Neural cell (in vitro differentiated cells): Measurements from ENCODE around the gene ARNT2. TPM values are rescaled to one million over a fixed set of nuclear protein-coding genes. Genes with fewer than 3 reads are reported as not detected.

Experiments used
- H2AFZ ChIP-seq: fragments of 200-600, 300-800 bp; sonication (generic), shearing (Covaris generic); 2 replicates; pipeline ENCODE4 v1.6.0; 2014; ENCODE audit warnings: low read depth, mild to moderate bottlenecking, antibody characterized with exemption, low read length, moderate library complexity
- H3F3A ChIP-seq: fragments of 200-600 bp; shearing (Covaris generic); 2 replicates; pipeline ENCODE4 v1.6.1; 2016; ENCODE audit warnings: mild to moderate bottlenecking, moderate library complexity, mixed read lengths, antibody characterized with exemption, low read length; ENCODE audit not compliant: insufficient read depth, poor library complexity, severe bottlenecking
- H3K27ac ChIP-seq: fragments of 200-600, 300-800 bp; sonication (generic), shearing (Covaris generic); 2 replicates; pipeline ENCODE4 v1.5.1; 2014; ENCODE audit warnings: mild to moderate bottlenecking, low read length, moderate library complexity
- H3K27me3 ChIP-seq: fragments of 300-800, 200-600 bp; sonication (generic), shearing (Covaris generic); 2 replicates; pipeline ENCODE4 v1.6.0; 2014; ENCODE audit warnings: mild to moderate bottlenecking, low read depth, low read length, moderate library complexity; ENCODE audit not compliant: insufficient read depth
- H3K36me3 ChIP-seq: fragments of 300-800, 200-600 bp; sonication (generic), shearing (Covaris generic); 2 replicates; pipeline ENCODE4 v1.5.1; 2014; ENCODE audit warnings: mild to moderate bottlenecking, antibody characterized with exemption, low read length, moderate library complexity; ENCODE audit not compliant: insufficient read depth
- H3K4me2 ChIP-seq: fragments of 300-800, 200-600 bp; sonication (generic), shearing (Covaris generic); 2 replicates; pipeline ENCODE4 v1.6.0; 2014; ENCODE audit warnings: mild to moderate bottlenecking, low read length
- H3K4me3 ChIP-seq: fragments of 300-800, 200-600 bp; sonication (generic), shearing (Covaris generic); 2 replicates; pipeline ENCODE4 v1.5.1; 2014; ENCODE audit warnings: mild to moderate bottlenecking, low read length, moderate library complexity
- H3K79me2 ChIP-seq: fragments of 200-600 bp; shearing (Covaris generic); replicated peaks from 2 replicates; pipeline ENCODE4 v1.6.0; 2014; ENCODE audit warnings: mild to moderate bottlenecking, low read length, moderate library complexity; ENCODE audit not compliant: insufficient read depth
- H3K9ac ChIP-seq: fragments of 300-800, 200-600 bp; sonication (generic), shearing (Covaris generic); 2 replicates; pipeline ENCODE4 v1.6.1; 2016; ENCODE audit warnings: mild to moderate bottlenecking, low read length, mixed read lengths
- H3K9me2 ChIP-seq: fragments of 200-600 bp; shearing (Covaris generic); 2 replicates; pipeline ENCODE4 v1.6.1; 2016; ENCODE audit warnings: mild to moderate bottlenecking, low read length, mixed read lengths; ENCODE audit not compliant: insufficient read depth
- H3K9me3 ChIP-seq: fragments of 200-600, 300-800 bp; sonication (generic), shearing (Covaris generic); 2 replicates; pipeline ENCODE4 v1.6.1; 2016; ENCODE audit warnings: mild to moderate bottlenecking, mixed run types, low read length, moderate library complexity, mixed read lengths
- H4K20me1 ChIP-seq: fragments of 200-600 bp; shearing (Covaris generic); 2 replicates; pipeline ENCODE4 v1.6.1; 2016; ENCODE audit warnings: mild to moderate bottlenecking, mixed run types; ENCODE audit not compliant: insufficient read depth
- CTCF ChIP-seq: fragments of 450-650 bp; IDR thresholded peaks from 2 replicates; pipeline ENCODE4 v1.5.1; 2014; ENCODE audit warnings: antibody characterized with exemption, mild to moderate bottlenecking, moderate library complexity; ENCODE audit not compliant: poor library complexity, severe bottlenecking
- EP300 ChIP-seq: fragments of 450-650 bp; conservative IDR thresholded peaks from 2 replicates; pipeline ENCODE4 v1.6.1; 2014; ENCODE audit warnings: antibody characterized with exemption, mild to moderate bottlenecking, moderate library complexity; ENCODE audit not compliant: poor library complexity, severe bottlenecking
- EZH2 ChIP-seq: fragments of 200-600, 300-800 bp; shearing (Covaris generic), sonication (generic); IDR thresholded peaks from 2 replicates; pipeline ENCODE4 v1.6.1; 2014; ENCODE audit warnings: antibody characterized with exemption, low read length, borderline replicate concordance, mild to moderate bottlenecking; ENCODE audit not compliant: insufficient read depth, poor library complexity, severe bottlenecking
- MXI1 ChIP-seq: fragments of 450-650 bp; conservative IDR thresholded peaks from 2 replicates; pipeline ENCODE4 v1.6.1; 2014; ENCODE audit warnings: antibody characterized with exemption, mild to moderate bottlenecking; ENCODE audit not compliant: poor library complexity, severe bottlenecking
- POLR2AphosphoS5 ChIP-seq: IDR thresholded peaks from 2 replicates; pipeline ENCODE4 v1.6.1; 2012
- RAD21 ChIP-seq: fragments of 450-650 bp; conservative IDR thresholded peaks from 2 replicates; pipeline ENCODE4 v1.6.1; 2014; ENCODE audit warnings: antibody characterized with exemption, mild to moderate bottlenecking, moderate library complexity
- REST ChIP-seq: IDR thresholded peaks from 2 replicates; pipeline ENCODE4 v1.6.1; 2012; ENCODE audit warnings: borderline replicate concordance
- SMC3 ChIP-seq: fragments of 450-650 bp; conservative IDR thresholded peaks from 2 replicates; pipeline ENCODE4 v1.6.1; 2014; ENCODE audit warnings: antibody characterized with exemption, mild to moderate bottlenecking, moderate library complexity; ENCODE audit not compliant: poor library complexity
- TAF1 ChIP-seq: IDR thresholded peaks from 2 replicates; pipeline ENCODE4 v1.6.1; 2012; ENCODE audit warnings: low read depth
- polyA plus RNA-seq: library from polyadenylated mRNA; depleted of rRNA; stranded (reverse); fragments of >200 nt; gene quantifications from 2 replicates; pipeline ENCODE4 v1.2.3, GENCODE V29; 2014

Gene ARNT2
- polyA plus RNA-seq, 1 donor from 2014 or later, result 41.2 TPM

DNA sequence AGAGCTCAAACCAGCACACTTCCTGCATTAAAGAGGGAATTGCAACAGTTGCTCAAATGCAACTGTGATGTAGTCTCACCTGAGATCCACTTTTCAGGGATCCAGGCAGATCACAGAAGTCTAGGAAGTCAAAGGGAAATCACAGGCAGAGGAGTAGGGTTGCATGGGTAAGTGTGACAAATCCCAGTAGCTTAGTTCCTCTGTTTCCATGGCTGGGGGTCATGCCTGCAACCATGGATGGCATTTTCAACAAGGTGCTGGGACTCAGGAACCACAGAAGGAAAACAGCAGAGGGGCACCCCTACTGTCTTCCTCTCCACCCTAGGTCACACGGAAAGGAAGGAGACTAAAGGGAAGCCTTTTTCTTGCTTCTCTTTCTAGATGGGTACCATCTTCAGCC, 36.5 kb upstream of the ARNT2 start:
- Histone ChIP-seq H3K9me2 (no peaks in the 10 kb centered on the region), H3K4me3 (no peak overlapping the region), H2AFZ (no peak overlapping the region), H3K36me3 (no peaks in the 10 kb centered on the region), H3K9ac (no peak overlapping the region), H3F3A (no peaks in the 10 kb centered on the region), H3K9me3 (peaks cover 5% of the 10 kb centered on the region), H3K27ac (no peak overlapping the region), H3K27me3 (no peaks in the 10 kb centered on the region), H3K79me2 (no peaks in the 10 kb centered on the region), H4K20me1 (no peaks in the 10 kb centered on the region), H3K4me2 (no peak overlapping the region)
- TF ChIP-seq REST (no peak), EZH2 (no peak), TAF1 (no peak), CTCF (no peak), SMC3 (no peak), RAD21 (no peak), EP300 (no peak), MXI1 (no peak), POLR2AphosphoS5 (no peak)

- Histone ChIP-seq H3K27ac (no peak overlapping the region), H3K36me3 (no peaks in the 10 kb centered on the region), H3K27me3 (no peaks in the 10 kb centered on the region), H3K9ac (no peak overlapping the region), H4K20me1 (no peaks in the 10 kb centered on the region), H3K4me3 (no peak overlapping the region), H3K9me2 (no peaks in the 10 kb centered on the region), H3K79me2 (no peaks in the 10 kb centered on the region), H3K4me2 (no peak overlapping the region), H3F3A (no peaks in the 10 kb centered on the region), H3K9me3 (peaks cover 5% of the 10 kb centered on the region), H2AFZ (no peak overlapping the region)
- TF ChIP-seq SMC3 (no peak), POLR2AphosphoS5 (no peak), REST (no peak), MXI1 (no peak), CTCF (no peak), EP300 (no peak), RAD21 (no peak)
These were observed 32.3 kb upstream of the ARNT2 start for GRCh38 chr15:80371924-80372323.
